HepG2 (cell line): ENCODE data around the gene RGS19. TPM values are rescaled to one million over a fixed set of nuclear protein-coding genes. Genes with fewer than 3 reads are reported as not detected.

Experiments used
- AGO1 ChIP-seq: fragments of 200-400 bp; formaldehyde crosslinking; IDR thresholded peaks from 2 replicates; pipeline ENCODE4 v1.6.1; 2017; ENCODE audit warnings: mild to moderate bottlenecking, low read depth, low read length, moderate library complexity; ENCODE audit not compliant: poor library complexity, severe bottlenecking
- ATF7 ChIP-seq, 2 experiments: fragments of 450-650 bp in 1 of 2; sonication (generic) in 1 of 2; formaldehyde crosslinking in 1 of 2; IDR thresholded peaks; 2 replicates each; pipeline versions ENCODE4 v1.4.0 to v1.6.1; 2016 to 2020; ENCODE audit warnings: antibody characterized with exemption in 1 of 2, mild to moderate bottlenecking in 1 of 2, missing genetic modification reagents in 1 of 2
- FOXA3 ChIP-seq: IDR thresholded peaks from 2 replicates; pipeline ENCODE4 v1.6.1; 2016; ENCODE audit warnings: missing genetic modification reagents, missing compliant biosample characterization
- HIVEP1 ChIP-seq: sonication (generic); formaldehyde crosslinking; IDR thresholded peaks from 2 replicates; pipeline ENCODE4 v1.4.0; 2020; ENCODE audit warnings: mild to moderate bottlenecking, missing genetic modification reagents
- HOXA3 ChIP-seq: sonication (generic); formaldehyde crosslinking; IDR thresholded peaks from 2 replicates; pipeline ENCODE4 v1.5.0; 2020; ENCODE audit warnings: missing genetic modification reagents
- KDM5B ChIP-seq: sonication (generic); formaldehyde crosslinking; IDR thresholded peaks from 2 replicates; pipeline ENCODE4 v1.4.0; 2020; ENCODE audit warnings: missing genetic modification reagents, mild to moderate bottlenecking, borderline replicate concordance
- LCORL ChIP-seq, 2 experiments: fragments of 450-650 bp in 1 of 2; sonication (generic) in 1 of 2; formaldehyde crosslinking in 1 of 2; IDR thresholded peaks; 2 replicates each; pipeline versions ENCODE4 v1.5.0 to v1.6.1; 2017 to 2020; ENCODE audit warnings: antibody characterized with exemption in 1 of 2, missing genetic modification reagents in 1 of 2
- MATR3 ChIP-seq: sonication (generic); formaldehyde crosslinking; IDR thresholded peaks from 2 replicates; pipeline ENCODE4 v1.4.0; 2020; ENCODE audit warnings: missing genetic modification reagents
- NFYC ChIP-seq: IDR thresholded peaks from 2 replicates; pipeline ENCODE4 v1.6.1; 2016; ENCODE audit warnings: missing genetic modification reagents, missing compliant biosample characterization
- PATZ1 ChIP-seq: sonication (generic); formaldehyde crosslinking; IDR thresholded peaks from 2 replicates; pipeline ENCODE4 v1.4.0; 2020; ENCODE audit warnings: missing genetic modification reagents
- POLR2AphosphoS5 ChIP-seq: IDR thresholded peaks from 2 replicates; pipeline ENCODE4 v1.6.1; 2012; ENCODE audit warnings: low read depth, low read length
- PPARG ChIP-seq: conservative IDR thresholded peaks from 2 replicates; pipeline ENCODE4 v1.6.1; 2016; ENCODE audit warnings: missing biosample characterization, missing genetic modification reagents
- RBAK ChIP-seq: sonication (generic); formaldehyde crosslinking; IDR thresholded peaks from 2 replicates; pipeline ENCODE4 v1.5.1; 2020; ENCODE audit warnings: mild to moderate bottlenecking, missing genetic modification reagents
- RXRA ChIP-seq: sonication (generic); formaldehyde crosslinking; IDR thresholded peaks from 2 replicates; pipeline ENCODE4 v1.5.1; 2020; ENCODE audit warnings: missing genetic modification reagents
- SOX6 ChIP-seq, 2 experiments: fragments of 450-650 bp in 1 of 2; sonication (generic) in 1 of 2; formaldehyde crosslinking in 1 of 2; IDR thresholded peaks; 2 replicates each; pipeline versions ENCODE4 v1.4.0 to v1.6.1; 2017 to 2020; ENCODE audit warnings: antibody characterized with exemption in 1 of 2, mild to moderate bottlenecking in 1 of 2, missing genetic modification reagents in 1 of 2
- TBX3 ChIP-seq: fragments of 450-650 bp; IDR thresholded peaks from 2 replicates; pipeline ENCODE4 v1.6.1; 2017; ENCODE audit warnings: antibody characterized with exemption, mild to moderate bottlenecking, inconsistent platforms, borderline replicate concordance
- ZC3H13 ChIP-seq: sonication (generic); formaldehyde crosslinking; IDR thresholded peaks from 2 replicates; pipeline ENCODE4 v1.8.1; 2023; ENCODE audit warnings: mild to moderate bottlenecking, missing genetic modification reagents, moderate library complexity
- ZNF17 ChIP-seq: sonication (generic); formaldehyde crosslinking; IDR thresholded peaks from 2 replicates; pipeline ENCODE4 v1.5.0; 2020; ENCODE audit warnings: mild to moderate bottlenecking, missing genetic modification reagents
- ZNF275 ChIP-seq: sonication (generic); formaldehyde crosslinking; IDR thresholded peaks from 2 replicates; pipeline ENCODE4 v1.8.0; 2022; ENCODE audit warnings: missing genetic modification reagents, mild to moderate bottlenecking, inconsistent platforms, borderline replicate concordance
- ZNF326 ChIP-seq: sonication (generic); formaldehyde crosslinking; IDR thresholded peaks from 2 replicates; pipeline ENCODE4 v1.4.0; 2020; ENCODE audit warnings: missing genetic modification reagents, borderline replicate concordance
- ZNF567 ChIP-seq: sonication (generic); formaldehyde crosslinking; IDR thresholded peaks from 2 replicates; pipeline ENCODE4 v1.8.1; 2023; ENCODE audit warnings: mild to moderate bottlenecking, missing genetic modification reagents, borderline replicate concordance
- ZNF598 ChIP-seq: sonication (generic); formaldehyde crosslinking; IDR thresholded peaks from 2 replicates; pipeline ENCODE4 v1.5.1; 2020; ENCODE audit warnings: mild to moderate bottlenecking, missing genetic modification reagents, borderline replicate concordance
- ZNF790 ChIP-seq: sonication (generic); formaldehyde crosslinking; IDR thresholded peaks from 2 replicates; pipeline ENCODE4 v1.8.0; 2022; ENCODE audit warnings: missing genetic modification reagents, mild to moderate bottlenecking, borderline replicate concordance
- ZSCAN25 ChIP-seq: sonication (generic); formaldehyde crosslinking; IDR thresholded peaks from 2 replicates; pipeline ENCODE4 v1.8.0; 2022; ENCODE audit warnings: mild to moderate bottlenecking, missing genetic modification reagents
- polyA plus RNA-seq, 8 experiments: library from polyadenylated mRNA; depleted of rRNA in 3 of 8; stranded (reverse) in 7 of 8; unstranded in 1 of 8; fragments of >200 nt; fragmentation: Illumina TruSeq in 4 of 8; extraction: Trizol in 4 of 8; gene quantifications; 2 replicates each; pipeline versions ENCODE4 v1.2.1 to v1.2.3, GENCODE V29; 2011 to 2016; ENCODE audit warnings: low read depth in 4 of 8, missing spikeins in 1 of 8, mixed read lengths in 1 of 8; ENCODE audit not compliant: insufficient read depth in 1 of 8
- total RNA-seq, 5 experiments: library from RNA; depleted of rRNA; stranded (reverse); fragments of >200 nt; fragmentation: Illumina TruSeq; extraction: Trizol; gene quantifications; 2 replicates each; pipeline ENCODE4 v1.2.3, GENCODE V29; 2016; ENCODE audit warnings: low read depth in 1 of 5
- TF ChIP-seq, protein P1 (sequence below): IDR thresholded peaks from 2 replicates; pipeline ENCODE4 v1.6.1; 2016; ENCODE audit warnings: control low read depth

RGS19 gene
- total and polyA plus RNA-seq, 2 of the 13 experiments (the other 11 are each of a cell fraction or from before 2014, with no cell fraction given), result 10.7 to 11.9 TPM

- TF ChIP-seq AGO1, result peak; percentile 13
- TF ChIP-seq ATF7 (IDR thresholded peaks at IDR 0.05), result 0 out of 2 replicates have a peak, but pooled peaks have one; percentile 28
- TF ChIP-seq ATF7 (CRISPR knock-in tag; IDR thresholded peaks at IDR 0.05), result 0 out of 2 replicates have a peak, but pooled peaks have one; percentile 12
- TF ChIP-seq PPARG, result no peak
- 0 out of 2 replicates have a peak, but pooled peaks have one; percentile 0 for TF ChIP-seq RBAK
- 0 out of 2 replicates have a peak, but pooled peaks have one; percentile 40 for TF ChIP-seq ZC3H13 (CRISPR knock-in tag)
- peak; percentile 63 for TF ChIP-seq NFYC (CRISPR knock-in tag)
- TF ChIP-seq ZSCAN25 (CRISPR knock-in tag), result 0 out of 2 replicates have a peak, but pooled peaks have one; percentile 4
- peak; percentile 34; the same call in 1 of the 2 replicates for TF ChIP-seq PATZ1
- 0 out of 2 replicates have a peak, but pooled peaks have one; percentile 37 for TF ChIP-seq ZNF790
- TF ChIP-seq, protein P1, sequence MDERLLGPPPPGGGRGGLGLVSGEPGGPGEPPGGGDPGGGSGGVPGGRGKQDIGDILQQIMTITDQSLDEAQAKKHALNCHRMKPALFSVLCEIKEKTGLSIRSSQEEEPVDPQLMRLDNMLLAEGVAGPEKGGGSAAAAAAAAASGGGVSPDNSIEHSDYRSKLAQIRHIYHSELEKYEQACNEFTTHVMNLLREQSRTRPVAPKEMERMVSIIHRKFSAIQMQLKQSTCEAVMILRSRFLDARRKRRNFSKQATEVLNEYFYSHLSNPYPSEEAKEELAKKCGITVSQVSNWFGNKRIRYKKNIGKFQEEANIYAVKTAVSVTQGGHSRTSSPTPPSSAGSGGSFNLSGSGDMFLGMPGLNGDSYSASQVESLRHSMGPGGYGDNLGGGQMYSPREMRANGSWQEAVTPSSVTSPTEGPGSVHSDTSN (CRISPR knock-in tag), result 0 out of 2 replicates have a peak, but pooled peaks have one; percentile 20
- TF ChIP-seq ZNF598 (CRISPR knock-in tag), result 0 out of 2 replicates have a peak, but pooled peaks have one; percentile 15
- 0 out of 2 replicates have a peak, but pooled peaks have one; percentile 41 for TF ChIP-seq ZNF275 (CRISPR knock-in tag)
- TF ChIP-seq HIVEP1 (CRISPR knock-in tag), result 0 out of 2 replicates have a peak, but pooled peaks have one; percentile 36
- peak; percentile 98 for TF ChIP-seq ZNF326 (CRISPR knock-in tag)
- TF ChIP-seq TBX3, result no peak
- TF ChIP-seq FOXA3, result 0 out of 2 replicates have a peak, but pooled peaks have one; percentile 7
- TF ChIP-seq ZNF567, result 0 out of 2 replicates have a peak, but pooled peaks have one; percentile 66
- TF ChIP-seq MATR3 (CRISPR knock-in tag), result 0 out of 2 replicates have a peak, but pooled peaks have one; percentile 52
- TF ChIP-seq HOXA3 (CRISPR knock-in tag), result peak; percentile 31; the same call in 1 of the 2 replicates
- peak; percentile 51; the same call in 1 of the 2 replicates for TF ChIP-seq POLR2AphosphoS5
- TF ChIP-seq SOX6 (IDR thresholded peaks at IDR 0.05), result no peak
- peak; percentile 40 for TF ChIP-seq SOX6 (CRISPR knock-in tag; IDR thresholded peaks at IDR 0.05)
- TF ChIP-seq RXRA (CRISPR knock-in tag), result peak; percentile 89
- TF ChIP-seq LCORL (IDR thresholded peaks at IDR 0.05), result no peak
- peak; percentile 34 for TF ChIP-seq LCORL (CRISPR knock-in tag; IDR thresholded peaks at IDR 0.05)
- TF ChIP-seq ZNF17, result no peak
- no peak for TF ChIP-seq KDM5B (CRISPR knock-in tag)
Observed at GRCh38 chr20:64065974-64066343, 13.4 kb downstream of the RGS19 start (continued).
